Measurements from ENCODE around the gene IL10RB.

Gene IL10RB

GRCh38 chr21:33339918-33340317 lies 73.8 kb downstream of the IL10RB start:
- no peak for DNase-seq

GRCh38 chr21:33345751-33346238 lies 79.6 kb downstream of the IL10RB start:
- DNase-seq = no peak

Measured in NCI-H2227 treated with DMSO at 0.1 percent for 48 hours (cell line).